Neural cell (in vitro differentiated cells): ENCODE measurements around the gene DAD1.

Source experiments
- EP300 ChIP-seq: fragments of 450-650 bp; conservative IDR thresholded peaks from 2 replicates; pipeline ENCODE4 v1.6.1; 2014; ENCODE audit warnings: antibody characterized with exemption, mild to moderate bottlenecking, moderate library complexity; ENCODE audit not compliant: poor library complexity, severe bottlenecking
- EZH2 ChIP-seq: fragments of 200-600, 300-800 bp; shearing (Covaris generic), sonication (generic); IDR thresholded peaks from 2 replicates; pipeline ENCODE4 v1.6.1; 2014; ENCODE audit warnings: antibody characterized with exemption, low read length, borderline replicate concordance, mild to moderate bottlenecking; ENCODE audit not compliant: insufficient read depth, poor library complexity, severe bottlenecking
- POLR2AphosphoS5 ChIP-seq: IDR thresholded peaks from 2 replicates; pipeline ENCODE4 v1.6.1; 2012
- RAD21 ChIP-seq: fragments of 450-650 bp; conservative IDR thresholded peaks from 2 replicates; pipeline ENCODE4 v1.6.1; 2014; ENCODE audit warnings: antibody characterized with exemption, mild to moderate bottlenecking, moderate library complexity
- TAF1 ChIP-seq: IDR thresholded peaks from 2 replicates; pipeline ENCODE4 v1.6.1; 2012; ENCODE audit warnings: low read depth
- TF ChIP-seq, protein P1 (sequence below): fragments of 450-650 bp; IDR thresholded peaks from 2 replicates; pipeline ENCODE4 v1.5.1; 2014; ENCODE audit warnings: antibody characterized with exemption, mild to moderate bottlenecking, moderate library complexity; ENCODE audit not compliant: poor library complexity, severe bottlenecking

GRCh38 chr14:22559041-22559440 is 30.0 kb downstream of the DAD1 start:
- no peak for TF ChIP-seq RAD21
- TF ChIP-seq, protein P1, sequence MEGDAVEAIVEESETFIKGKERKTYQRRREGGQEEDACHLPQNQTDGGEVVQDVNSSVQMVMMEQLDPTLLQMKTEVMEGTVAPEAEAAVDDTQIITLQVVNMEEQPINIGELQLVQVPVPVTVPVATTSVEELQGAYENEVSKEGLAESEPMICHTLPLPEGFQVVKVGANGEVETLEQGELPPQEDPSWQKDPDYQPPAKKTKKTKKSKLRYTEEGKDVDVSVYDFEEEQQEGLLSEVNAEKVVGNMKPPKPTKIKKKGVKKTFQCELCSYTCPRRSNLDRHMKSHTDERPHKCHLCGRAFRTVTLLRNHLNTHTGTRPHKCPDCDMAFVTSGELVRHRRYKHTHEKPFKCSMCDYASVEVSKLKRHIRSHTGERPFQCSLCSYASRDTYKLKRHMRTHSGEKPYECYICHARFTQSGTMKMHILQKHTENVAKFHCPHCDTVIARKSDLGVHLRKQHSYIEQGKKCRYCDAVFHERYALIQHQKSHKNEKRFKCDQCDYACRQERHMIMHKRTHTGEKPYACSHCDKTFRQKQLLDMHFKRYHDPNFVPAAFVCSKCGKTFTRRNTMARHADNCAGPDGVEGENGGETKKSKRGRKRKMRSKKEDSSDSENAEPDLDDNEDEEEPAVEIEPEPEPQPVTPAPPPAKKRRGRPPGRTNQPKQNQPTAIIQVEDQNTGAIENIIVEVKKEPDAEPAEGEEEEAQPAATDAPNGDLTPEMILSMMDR = no peak
- no peak for TF ChIP-seq EZH2
- no peak for TF ChIP-seq TAF1
- TF ChIP-seq POLR2AphosphoS5 = no peak
- no peak for TF ChIP-seq EP300
